H7 (cell line): Measurements from ENCODE around the gene SAFB2. TPM values are rescaled to one million over a fixed set of nuclear protein-coding genes. Genes with fewer than 3 reads are reported as not detected.

ENCODE experiments used
- DNase-seq: peaks from one replicate; pipeline ENCODE4 v3.0.0; 2012
- H3K27me3 ChIP-seq: 2 replicates; pipeline ENCODE4 v1.6.0; 2011; ENCODE audit warnings: mild to moderate bottlenecking, low read length; ENCODE audit not compliant: control insufficient read depth, insufficient read depth
- H3K36me3 ChIP-seq: replicated peaks from 2 replicates; pipeline ENCODE4 v1.5.1; 2011; ENCODE audit warnings: low read length; ENCODE audit not compliant: control insufficient read depth, insufficient read depth
- H3K4me3 ChIP-seq: 2 replicates; pipeline ENCODE4 v1.5.1; 2011; ENCODE audit warnings: low read depth, mild to moderate bottlenecking, control low read depth, low read length, moderate library complexity; ENCODE audit not compliant: insufficient read depth
- total RNA-seq: library from RNA; depleted of rRNA; stranded (reverse); fragments of >200 nt; shearing (Covaris generic); gene quantifications from 2 replicates; pipeline ENCODE4 v1.2.3, GENCODE V29; 2014

The SAFB2 gene
- total RNA-seq, 1 experiment from 2014 or later = 26.6 TPM

- Histone ChIP-seq H3K36me3 (peaks cover 19% of the 10 kb centered on the region), H3K27me3 (no peaks in the 10 kb centered on the region), H3K4me3 (no peak overlapping the region)
- DNase-seq = no peak
Observed at GRCh38 chr19:5588441-5588840, 34.1 kb downstream of the SAFB2 start.

GRCh38 chr19:5587661-5588060, 34.9 kb downstream of the SAFB2 start:
- peaks cover 16% of the 10 kb centered on the region for H3K36me3 ChIP-seq
- DNase-seq = no peak
- H3K27me3 ChIP-seq = no peaks in the 10 kb centered on the region
- H3K4me3 ChIP-seq = no peak overlapping the region

GRCh38 chr19:5587071-5587455, 35.5 kb downstream of the SAFB2 start:
- Histone ChIP-seq H3K36me3 (peaks cover 11% of the 10 kb centered on the region), H3K27me3 (no peaks in the 10 kb centered on the region), H3K4me3 (no peak overlapping the region)
- DNase-seq = peak; percentile 60

- peaks cover 9% of the 10 kb centered on the region for H3K36me3 ChIP-seq
- H3K27me3 ChIP-seq = no peaks in the 10 kb centered on the region
- peak; percentile 77 for DNase-seq
- no peak overlapping the region for H3K4me3 ChIP-seq
Observed at GRCh38 chr19:5586300-5587070, 36.1 kb downstream of the SAFB2 start.

GRCh38 chr19:5585461-5586299, 36.9 kb downstream of the SAFB2 start:
- H3K36me3 ChIP-seq = peaks cover 9% of the 10 kb centered on the region
- H3K4me3 ChIP-seq = no peak overlapping the region
- DNase-seq = peak; percentile 96
- H3K27me3 ChIP-seq = no peaks in the 10 kb centered on the region

- no peak for DNase-seq
- no peaks in the 10 kb centered on the region; the same call in 1 of the 2 replicates for H3K36me3 ChIP-seq
- no peaks in the 10 kb centered on the region for H3K27me3 ChIP-seq
- no peak overlapping the region for H3K4me3 ChIP-seq
Observed at GRCh38 chr19:5580161-5580571, 42.4 kb downstream of the SAFB2 start.

- Histone ChIP-seq H3K36me3 (no peaks in the 10 kb centered on the region; the same call in 1 of the 2 replicates), H3K27me3 (no peaks in the 10 kb centered on the region), H3K4me3 (no peak overlapping the region)
- no peak for DNase-seq
Observed at GRCh38 chr19:5579697-5580096, 42.9 kb downstream of the SAFB2 start.

GRCh38 chr19:5579286-5579685, 43.3 kb downstream of the SAFB2 start:
- no peak overlapping the region for H3K4me3 ChIP-seq
- DNase-seq = no peak
- no peaks in the 10 kb centered on the region; the same call in 1 of the 2 replicates for H3K36me3 ChIP-seq
- H3K27me3 ChIP-seq = no peaks in the 10 kb centered on the region

GRCh38 chr19:5578097-5578846, 44.3 kb downstream of the SAFB2 start:
- H3K4me3 ChIP-seq = peak overlapping the region; percentile 8; the same call in 1 of the 2 replicates
- peak; percentile 97 for DNase-seq
- H3K27me3 ChIP-seq = no peaks in the 10 kb centered on the region
- no peaks in the 10 kb centered on the region; the same call in 1 of the 2 replicates for H3K36me3 ChIP-seq

GRCh38 chr19:5575590-5575989, 47.0 kb downstream of the SAFB2 start:
- no peaks in the 10 kb centered on the region for H3K36me3 ChIP-seq
- DNase-seq = no peak
- no peaks in the 10 kb centered on the region for H3K27me3 ChIP-seq
- H3K4me3 ChIP-seq = no peak overlapping the region

GRCh38 chr19:5572556-5573286, 49.9 kb downstream of the SAFB2 start:
- no peak overlapping the region for H3K4me3 ChIP-seq
- DNase-seq = no peak
- H3K36me3 ChIP-seq = no peaks in the 10 kb centered on the region
- peaks cover 6% of the 10 kb centered on the region for H3K27me3 ChIP-seq

- DNase-seq = no peak
- no peaks in the 10 kb centered on the region for H3K36me3 ChIP-seq
- no peak overlapping the region for H3K4me3 ChIP-seq
- peaks cover 13% of the 10 kb centered on the region for H3K27me3 ChIP-seq
Observed at GRCh38 chr19:5571777-5572176, 50.8 kb downstream of the SAFB2 start.

GRCh38 chr19:5567970-5568407, 54.6 kb downstream of the SAFB2 start:
- H3K4me3 ChIP-seq = peak overlapping the region; percentile 53
- DNase-seq = no peak

More at GRCh38 chr19:5567970-5568407, 54.6 kb downstream of the SAFB2 start:
- peaks cover 16% of the 10 kb centered on the region for H3K27me3 ChIP-seq
- no peaks in the 10 kb centered on the region for H3K36me3 ChIP-seq
